Subcutaneous abdominal adipose tissue (tissue), 5 donors: ENCODE measurements around the gene TMTC1.

Source experiments
- H3K27ac ChIP-seq: one replicate; pipeline ENCODE4 v1.7.0; 2013; ENCODE audit warnings: low read depth, mild to moderate bottlenecking, inconsistent platforms, low read length, moderate library complexity
- H3K27me3 ChIP-seq, 5 donors: one replicate each; pipeline ENCODE4 v1.7.0; 2013; ENCODE audit warnings: low read length in 5 of 5, inconsistent platforms in 1 of 5; ENCODE audit not compliant: control insufficient read depth in 5 of 5, insufficient read depth in 4 of 5
- H3K36me3 ChIP-seq, 5 donors: one replicate each; pipeline ENCODE4 v1.7.0; 2013; ENCODE audit warnings: low read length in 5 of 5; ENCODE audit not compliant: control insufficient read depth in 5 of 5, insufficient read depth in 5 of 5
- H3K4me1 ChIP-seq, 5 donors: one replicate each; pipeline ENCODE4 v1.7.0; 2013; ENCODE audit warnings: low read length in 5 of 5, mild to moderate bottlenecking in 3 of 5, moderate library complexity in 1 of 5; ENCODE audit not compliant: control insufficient read depth in 5 of 5, insufficient read depth in 5 of 5
- H3K4me3 ChIP-seq, 5 donors: one replicate each; pipeline ENCODE4 v1.7.0; 2013; ENCODE audit warnings: low read length in 5 of 5, low read depth in 1 of 5
- H3K9ac ChIP-seq, 5 donors: one replicate each; pipeline ENCODE4 v1.7.0; 2013; ENCODE audit warnings: low read length in 5 of 5, mild to moderate bottlenecking in 4 of 5, moderate library complexity in 3 of 5
- H3K9me3 ChIP-seq, 5 donors: one replicate each; pipeline ENCODE4 v1.7.0; 2013; ENCODE audit warnings: low read length in 5 of 5; ENCODE audit not compliant: control insufficient read depth in 5 of 5
- donor health status: healthy.
- donor health status: healthy.
- donor health status: healthy.
- donor health status: healthy.
- donor health status: healthy.

TMTC1 gene

DNA sequence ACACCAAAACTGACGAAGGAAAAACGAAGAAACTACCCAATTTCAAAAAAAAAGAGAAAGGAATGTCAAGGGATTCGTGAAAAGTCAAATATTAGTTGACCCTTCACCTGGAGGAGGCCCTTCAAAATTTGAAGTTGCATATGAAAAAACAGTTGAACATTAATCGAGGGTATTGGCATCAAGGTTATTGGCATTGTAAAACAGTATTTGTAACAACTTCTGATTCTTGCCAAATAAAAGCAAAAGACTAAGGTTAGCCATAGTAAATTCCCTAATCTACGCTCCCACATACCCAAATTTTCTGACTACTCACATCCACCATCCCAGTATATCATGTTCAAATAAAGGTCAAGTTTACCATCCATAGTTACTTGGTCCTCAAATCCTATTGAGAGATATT lies 118.6 kb downstream of the TMTC1 start:
- H3K36me3 ChIP-seq = peaks cover 0 to 2% (median 0%) of the 10 kb centered on the region in 5 donors

GRCh38 chr12:29662734-29663323 lies 120.9 kb downstream of the TMTC1 start:
- no peak overlapping the region for H3K4me3 ChIP-seq
- H3K9ac ChIP-seq = no peak overlapping the region
- H3K36me3 ChIP-seq = peaks cover 0 to 7% (median 4%) of the 10 kb centered on the region in 5 donors
- H3K27ac ChIP-seq = no peak overlapping the region
- peaks cover 0 to 6% (median 0%) of the 10 kb centered on the region in 5 donors for H3K4me1 ChIP-seq
- H3K9me3 ChIP-seq = no peaks in the 10 kb centered on the region
- H3K27me3 ChIP-seq = no peaks in the 10 kb centered on the region

More for the DNA sequence above, 118.6 kb downstream of the TMTC1 start:
- no peak overlapping the region for H3K4me3 ChIP-seq
- no peak overlapping the region for H3K27ac ChIP-seq
- no peak overlapping the region for H3K9ac ChIP-seq
- no peaks in the 10 kb centered on the region for H3K9me3 ChIP-seq
- no peaks in the 10 kb centered on the region for H3K27me3 ChIP-seq
- peaks cover 0 to 6% (median 0%) of the 10 kb centered on the region in 5 donors for H3K4me1 ChIP-seq

DNA sequence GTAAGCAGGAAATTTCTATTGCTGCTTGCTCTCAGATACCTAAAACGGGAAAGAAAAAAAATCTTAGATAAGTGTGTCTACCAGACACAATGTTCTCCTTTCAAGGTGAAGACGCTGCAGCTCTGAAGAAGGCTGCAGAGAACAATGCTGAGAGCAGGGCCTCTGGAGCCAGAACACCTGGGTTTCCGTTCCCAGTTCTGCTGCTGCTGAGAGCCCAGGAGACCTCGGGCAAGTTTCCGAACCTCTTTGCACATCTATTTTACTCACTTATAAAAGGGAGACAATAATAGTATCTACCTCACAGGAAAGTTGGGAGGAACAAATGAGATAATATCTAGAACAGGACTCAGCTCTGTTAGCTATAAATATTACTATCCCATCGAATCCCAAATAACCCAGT lies 122.9 kb downstream of the TMTC1 start:
- H3K9me3 ChIP-seq = no peaks in the 10 kb centered on the region
- H3K4me3 ChIP-seq = no peak overlapping the region
- H3K27me3 ChIP-seq = no peaks in the 10 kb centered on the region
- peaks cover 0 to 6% (median 0%) of the 10 kb centered on the region in 5 donors for H3K4me1 ChIP-seq
- H3K9ac ChIP-seq = no peak overlapping the region
- H3K27ac ChIP-seq = no peak overlapping the region
- peaks cover 0 to 8% (median 5%) of the 10 kb centered on the region in 5 donors for H3K36me3 ChIP-seq

DNA sequence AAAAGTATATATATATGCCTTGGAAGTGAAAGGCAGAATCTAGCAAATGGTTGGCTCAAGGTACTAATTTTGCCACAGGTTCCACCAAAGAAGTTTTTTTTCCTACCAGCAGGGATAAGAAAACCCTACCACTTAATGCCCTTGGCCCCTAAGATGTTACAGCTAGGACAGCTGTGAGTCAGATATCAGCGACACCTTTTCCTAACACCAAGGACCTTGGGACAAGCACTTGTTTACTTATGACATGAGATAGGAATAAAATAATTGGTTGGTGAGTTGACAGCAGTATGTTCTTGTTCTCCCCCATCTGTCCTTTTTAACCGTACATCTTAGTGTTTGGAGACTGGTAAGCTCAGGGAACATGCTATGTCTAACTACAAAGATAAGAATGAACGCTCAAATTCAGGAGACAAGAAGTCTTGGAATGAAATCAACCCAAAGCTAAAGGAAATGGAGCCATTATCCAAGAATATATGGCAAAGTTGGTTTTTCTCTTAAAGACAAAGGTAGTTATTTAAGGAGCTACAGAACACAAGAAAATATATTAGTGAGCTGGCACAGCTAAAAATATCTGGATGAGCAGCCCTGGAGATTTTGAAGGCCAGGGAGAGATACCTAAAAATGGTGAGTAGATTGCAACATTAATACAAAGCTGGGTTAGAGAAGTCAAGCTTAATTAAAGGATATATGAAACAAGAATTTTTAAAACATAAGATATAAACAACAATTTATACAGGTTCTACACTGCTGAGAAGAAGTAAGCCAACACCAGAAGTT lies 126.8 kb downstream of the TMTC1 start:
- Histone ChIP-seq H3K27ac (no peak overlapping the region), H3K36me3 (peaks cover 0 to 21% (median 12%) of the 10 kb centered on the region in 5 donors), H3K9me3 (no peaks in the 10 kb centered on the region), H3K4me3 (no peak overlapping the region), H3K27me3 (no peaks in the 10 kb centered on the region), H3K9ac (no peak overlapping the region), H3K4me1 (no peaks in the 10 kb centered on the region)

DNA sequence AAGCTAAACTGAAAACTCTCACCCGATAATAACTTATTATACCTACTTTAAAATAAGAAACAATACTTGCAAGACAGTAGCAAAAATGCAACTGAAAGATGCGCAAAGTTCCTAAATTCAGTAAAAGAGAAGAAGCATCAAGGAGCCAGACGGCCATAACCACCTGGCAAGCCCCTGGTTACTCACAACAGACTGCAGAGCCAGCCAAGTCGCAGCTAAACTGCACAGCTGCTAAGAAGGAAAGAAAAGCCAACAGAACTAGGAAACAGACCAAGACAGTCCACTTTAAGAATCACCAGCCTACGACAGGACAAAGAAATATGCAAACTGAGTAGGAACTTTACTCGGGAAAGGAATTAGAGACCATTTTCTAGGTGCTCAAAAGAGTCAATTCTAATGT lies 127.9 kb downstream of the TMTC1 start:
- H3K36me3 ChIP-seq = peaks cover 0 to 21% (median 12%) of the 10 kb centered on the region in 5 donors
- no peaks in the 10 kb centered on the region for H3K4me1 ChIP-seq
- H3K27me3 ChIP-seq = no peaks in the 10 kb centered on the region
- H3K27ac ChIP-seq = no peak overlapping the region
- H3K9ac ChIP-seq = no peak overlapping the region
- H3K9me3 ChIP-seq = no peaks in the 10 kb centered on the region
- H3K4me3 ChIP-seq = no peak overlapping the region

- H3K9ac ChIP-seq = no peak overlapping the region
- H3K27me3 ChIP-seq = no peaks in the 10 kb centered on the region
- H3K9me3 ChIP-seq = no peaks in the 10 kb centered on the region
- no peak overlapping the region for H3K4me3 ChIP-seq
- peaks cover 2 to 29% (median 12%) of the 10 kb centered on the region in 5 donors for H3K36me3 ChIP-seq
- H3K27ac ChIP-seq = no peak overlapping the region
- H3K4me1 ChIP-seq = no peaks in the 10 kb centered on the region
These were observed 130.5 kb downstream of the TMTC1 start for GRCh38 chr12:29653286-29653685.

DNA sequence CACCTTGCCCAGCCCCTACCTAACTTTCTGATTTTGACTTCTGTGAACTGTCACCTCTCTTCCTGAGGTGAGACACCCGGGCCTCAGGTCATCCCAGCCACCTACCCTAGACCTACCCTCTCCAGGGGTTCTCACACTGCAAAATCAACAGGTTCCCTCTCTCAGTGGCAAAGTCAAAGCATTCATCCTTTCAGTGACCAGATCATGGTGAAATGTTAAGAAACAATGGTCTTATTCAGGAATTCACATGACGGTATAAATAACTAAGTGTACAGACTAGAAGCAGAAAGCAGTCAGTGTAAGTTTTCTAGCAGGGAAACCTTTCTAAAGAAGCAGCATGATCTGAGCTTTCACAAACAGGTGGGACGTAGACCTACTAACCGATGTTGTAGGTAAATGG lies 133.4 kb downstream of the TMTC1 start:
- no peak overlapping the region for H3K9ac ChIP-seq
- no peak overlapping the region for H3K27ac ChIP-seq
- H3K4me1 ChIP-seq = no peaks in the 10 kb centered on the region
- H3K9me3 ChIP-seq = no peaks in the 10 kb centered on the region
- H3K36me3 ChIP-seq = peaks cover 4 to 28% (median 12%) of the 10 kb centered on the region in 5 donors
- no peak overlapping the region for H3K4me3 ChIP-seq
- H3K27me3 ChIP-seq = no peaks in the 10 kb centered on the region

DNA sequence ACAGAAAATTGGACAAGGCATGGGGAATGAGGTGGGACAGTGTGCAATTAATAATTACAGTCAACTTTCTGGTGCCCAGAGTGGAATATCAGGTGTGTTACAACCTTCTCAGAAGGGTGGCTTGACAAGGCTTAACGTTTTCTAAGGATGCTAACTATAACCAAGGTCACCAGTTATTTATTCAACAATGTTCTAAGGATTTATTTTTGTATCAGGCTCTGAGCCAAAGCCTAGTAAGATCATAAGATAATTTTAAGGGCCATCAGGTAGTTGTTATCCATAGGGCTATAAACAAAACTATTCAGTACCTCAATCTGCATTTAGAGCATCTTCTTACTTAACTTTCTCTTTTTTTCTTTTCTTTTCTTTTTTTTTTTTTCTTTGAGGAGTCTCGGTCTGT lies 134.0 kb downstream of the TMTC1 start:
- Histone ChIP-seq H3K9me3 (no peaks in the 10 kb centered on the region), H3K9ac (no peak overlapping the region), H3K27me3 (no peaks in the 10 kb centered on the region), H3K4me1 (no peaks in the 10 kb centered on the region), H3K27ac (no peak overlapping the region), H3K36me3 (peaks cover 4 to 28% (median 12%) of the 10 kb centered on the region in 5 donors), H3K4me3 (no peak overlapping the region)

DNA sequence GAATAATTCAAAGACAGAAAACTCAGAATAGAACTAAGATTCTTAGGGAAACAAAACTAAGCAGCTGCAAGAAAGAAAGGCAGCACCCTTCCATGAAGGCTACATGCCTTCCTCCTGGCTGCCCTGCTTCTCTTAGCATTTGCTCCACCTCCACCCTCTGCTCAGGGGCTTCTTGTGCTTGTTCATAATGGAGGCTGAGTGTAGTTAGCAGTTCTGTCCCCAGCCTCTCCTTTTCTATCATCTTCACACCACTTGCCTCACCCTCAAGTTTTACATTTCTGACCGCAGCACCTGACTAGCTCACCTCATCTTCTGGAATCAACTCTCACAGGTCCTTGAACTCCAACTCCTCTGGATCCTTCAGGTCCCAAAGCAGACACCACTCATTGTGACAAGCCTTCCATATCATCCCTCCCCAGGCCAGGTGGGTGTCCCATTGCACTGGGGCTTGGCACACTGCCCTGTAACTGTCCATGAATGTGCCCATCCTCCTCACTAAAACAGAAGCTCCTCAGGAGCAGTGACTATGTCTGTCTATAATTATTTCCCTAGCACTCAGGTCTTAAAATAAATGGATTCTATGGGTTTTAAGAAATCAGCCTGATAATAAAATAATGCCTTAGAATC lies 139.1 kb downstream of the TMTC1 start:
- no peak overlapping the region for H3K27ac ChIP-seq
- H3K9ac ChIP-seq = no peak overlapping the region
- peaks cover 2 to 18% (median 13%) of the 10 kb centered on the region in 5 donors for H3K4me1 ChIP-seq
- H3K27me3 ChIP-seq = no peaks in the 10 kb centered on the region
- no peaks in the 10 kb centered on the region for H3K9me3 ChIP-seq
- H3K36me3 ChIP-seq = peaks cover 3 to 10% (median 6%) of the 10 kb centered on the region in 5 donors
- H3K4me3 ChIP-seq = no peak overlapping the region
